ENCODE results near the gene B4GALT2. TPM values are rescaled to one million over a fixed set of nuclear protein-coding genes. Genes with fewer than 3 reads are reported as not detected.

The B4GALT2 gene
- total and polyA plus RNA-seq, 2 of the 4 experiments (the other 2 are of a cell fraction) = 52.3 to 60.8 TPM

DNA sequence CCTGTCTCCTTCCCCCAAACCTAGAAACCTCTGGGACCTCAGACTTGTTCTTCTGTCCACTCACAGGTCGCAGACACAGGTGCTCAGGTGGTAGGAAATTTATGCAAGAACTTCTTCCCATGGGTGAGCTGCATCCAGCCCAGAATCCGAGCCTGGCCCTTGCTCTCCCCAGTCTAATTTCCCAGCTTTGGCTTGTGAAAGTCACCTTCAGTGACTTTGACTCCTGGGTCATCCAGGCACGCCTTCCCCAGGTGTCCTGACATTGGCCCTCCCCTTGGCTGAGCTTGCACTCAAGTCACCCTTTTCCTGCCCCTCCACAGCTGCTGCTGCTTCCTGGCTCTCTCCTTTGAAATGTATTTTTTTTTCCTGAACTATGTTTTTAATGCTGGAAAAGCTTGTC is 25.6 kb upstream of the B4GALT2 start:
- no peak overlapping the region for H2BK120ac ChIP-seq (ENCODE audit: low read depth, low read length)
- peaks cover under 1% of the 10 kb centered on the region; the same call in 1 of the 2 replicates for H3K4me1 ChIP-seq (ENCODE audit: control insufficient read depth, insufficient read depth, low read length)
- peaks cover 21% of the 10 kb centered on the region for H4K20me1 ChIP-seq (ENCODE audit: insufficient read depth, low read length)
- no peak overlapping the region for H3K4me2 ChIP-seq (ENCODE audit: low read depth, low read length)
- in situ Hi-C loops (cut with MboI; ENCODE audit: low sequenced_read_pairs) (loop anchor here (25.0 kb wide), 1 partner anchor 416 kb away; the partner anchor contains the start of gene PTPRF), dilution Hi-C loops (cut with HindIII; ENCODE audit: low sequenced_read_pairs, unreplicated experiment) (no loop called here), intact Hi-C loops (cut with micrococcal nuclease) (no loop called here)
- H4K5ac ChIP-seq (ENCODE audit: low read depth, low read length) = no peak overlapping the region
- H2AK9ac ChIP-seq (replicated peaks; ENCODE audit: low read depth, low read length, poor library complexity) = no peak overlapping the region
- TF ChIP-seq CHD1 (IDR thresholded peaks at IDR 0.05; ENCODE audit: low read depth, low read length) = no peak
- TF ChIP-seq, protein P1, sequence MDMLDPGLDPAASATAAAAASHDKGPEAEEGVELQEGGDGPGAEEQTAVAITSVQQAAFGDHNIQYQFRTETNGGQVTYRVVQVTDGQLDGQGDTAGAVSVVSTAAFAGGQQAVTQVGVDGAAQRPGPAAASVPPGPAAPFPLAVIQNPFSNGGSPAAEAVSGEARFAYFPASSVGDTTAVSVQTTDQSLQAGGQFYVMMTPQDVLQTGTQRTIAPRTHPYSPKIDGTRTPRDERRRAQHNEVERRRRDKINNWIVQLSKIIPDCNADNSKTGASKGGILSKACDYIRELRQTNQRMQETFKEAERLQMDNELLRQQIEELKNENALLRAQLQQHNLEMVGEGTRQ (IDR thresholded peaks at IDR 0.05; ENCODE audit: low read depth, low read length) = no peak
- H2AFZ ChIP-seq (replicated peaks; ENCODE audit: low read length, poor library complexity) = no peak overlapping the region
- no peak overlapping the region for H3K27ac ChIP-seq (ENCODE audit: insufficient read depth, low read length)
- ChIA-PET POLR2A (ENCODE audit: unreplicated experiment) (no interaction called here), CTCF (no interaction called here)
- H2BK20ac ChIP-seq (ENCODE audit: low read depth, low read length) = no peak overlapping the region
- DNase-seq (no peak), ATAC-seq (ENCODE audit: low read depth) (no peak)
- H2AK5ac ChIP-seq (ENCODE audit: low read depth, low read length) = no peak overlapping the region
- H3K9ac ChIP-seq (ENCODE audit: low read depth, low read length) = no peak overlapping the region
- WGBS, 2 experiments (ENCODE audit: extremely low coverage in 2 of 2, insufficient read length in 1 of 2) = 69% methylated on average over 2 of the region's 3 CpGs; no CpG with 5 or more reads in 1 of the 2 experiments
- no peak overlapping the region for H2BK15ac ChIP-seq (ENCODE audit: low read depth, low read length)
- H3K23ac ChIP-seq (ENCODE audit: low read depth, low read length) = no peak overlapping the region
- peaks cover 8% of the 10 kb centered on the region; the same call in 1 of the 2 replicates for H3K9me1 ChIP-seq (ENCODE audit: insufficient read depth, low read length)
- H4K8ac ChIP-seq (ENCODE audit: low read depth in 2 of 2, low read length in 2 of 2) = no peak overlapping the region
- no peak overlapping the region for H3K4ac ChIP-seq (ENCODE audit: low read depth, low read length)
- H2BK5ac ChIP-seq (ENCODE audit: low read depth, low read length, poor library complexity, severe bottlenecking) = no peak overlapping the region
- H3K79me1 ChIP-seq (ENCODE audit: low read depth in 1 of 2, low read length in 2 of 2) = peaks cover 26 to 38% of the 10 kb centered on the region in 2 experiments
- no peak overlapping the region for H3K14ac ChIP-seq (replicated peaks; ENCODE audit: low read depth, low read length)
- BruUV-seq (replicated peaks) = no TSS peak
- no peak overlapping the region for H3K56ac ChIP-seq (ENCODE audit: extremely low read depth, insufficient read depth, low read length)
- no peaks in the 10 kb centered on the region for H3K27me3 ChIP-seq (ENCODE audit: control insufficient read depth, insufficient read depth, low read length)
- H4K91ac ChIP-seq (ENCODE audit: insufficient read depth, low read depth, low read length) = no peak overlapping the region
- H3K9me3 ChIP-seq (ENCODE audit: control insufficient read depth, insufficient read depth, low read length) = no peaks in the 10 kb centered on the region
- H3K36me3 ChIP-seq (ENCODE audit: control insufficient read depth, insufficient read depth, low read length) = peaks cover 18% of the 10 kb centered on the region
- H3K18ac ChIP-seq (ENCODE audit: low read depth, low read length) = no peak overlapping the region
- H3K4me3 ChIP-seq (ENCODE audit: insufficient read depth, low read depth, low read length) = no peak overlapping the region

Measured in IMR-90 (cell line).